GM12878 (cell line): ENCODE measurements around the gene CEACAM1. TPM values are rescaled to one million over a fixed set of nuclear protein-coding genes. Genes with fewer than 3 reads are reported as not detected.

Source experiments
- ATAC-seq: fragments of 200-7000 bp; cut with Tn5 transposase; 3 replicates; pipeline ENCODE4 v1.9.1; 2020; ENCODE audit warnings: mild to moderate bottlenecking, moderate library complexity
- BruUV-seq: library from RNA; stranded (reverse); fragments of 400-500 nt; replicated peaks from 2 replicates; lab custom pipeline; 2021; lab: Mats Ljungman, UMichigan
- CTCF ChIA-PET: fragments of 300-600 bp; sonication (Branson Sonifier 250); formaldehyde crosslinking; extraction: SDS; loops from one replicate; lab custom pipeline; 2021; ENCODE audit warnings: inconsistent platforms; lab: Yijun Ruan, JAX
- POLR2A ChIA-PET: fragments of 350-600 bp; formaldehyde crosslinking; extraction: SDS; loops from one replicate; lab custom pipeline; 2021; ENCODE audit warnings: inconsistent platforms; lab: Charles Lee
- RAD21 ChIA-PET: fragments of 300-600 bp; sonication (Branson Sonifier 250); formaldehyde crosslinking; loops from one replicate; lab custom pipeline; 2023; ENCODE audit warnings: antibody characterized with exemption; ENCODE audit not compliant: unreplicated experiment; lab: Charles Lee
- SMC1A ChIA-PET: fragments of 300-600 bp; sonication (Branson Sonifier 250); formaldehyde crosslinking; loops from one replicate; lab custom pipeline; 2023; ENCODE audit not compliant: unreplicated experiment, uncharacterized antibody; lab: Charles Lee
- DNase-seq: peaks from one replicate; pipeline ENCODE4 v3.0.0-alpha.2; 2011; ENCODE audit warnings: low read depth, low spot score
- FAIRE-seq: peaks from 3 replicates; lab custom pipeline; 2011; peaks lifted over from hg19 to GRCh38; lab: Jason Lieb, UNC
- H2AFZ ChIP-seq: 2 replicates; pipeline ENCODE4 v1.6.0; 2011; ENCODE audit warnings: low read depth, low read length, control low read depth; ENCODE audit not compliant: control insufficient read depth
- H3K27ac ChIP-seq: 2 replicates; pipeline ENCODE4 v1.5.1; 2011; ENCODE audit warnings: control low read depth; ENCODE audit not compliant: control insufficient read depth, insufficient read depth
- H3K27me3 ChIP-seq, 2 experiments: replicated peaks in 1 of 2; 2 replicates each; pipeline versions ENCODE4 v1.6.0 to v1.6.1; 2011; ENCODE audit warnings: low read length in 1 of 2; ENCODE audit not compliant: control insufficient read depth in 2 of 2, insufficient read depth in 2 of 2
- H3K36me3 ChIP-seq, 2 experiments: 2 replicates each; pipeline ENCODE4 v1.5.1; 2011; ENCODE audit warnings: low read length in 1 of 2; ENCODE audit not compliant: control insufficient read depth in 2 of 2, insufficient read depth in 2 of 2
- H3K4me1 ChIP-seq: 2 replicates; pipeline ENCODE4 v1.6.1; 2011; ENCODE audit warnings: mild to moderate bottlenecking, low read length, moderate library complexity, mixed read lengths; ENCODE audit not compliant: control insufficient read depth, insufficient read depth
- H3K4me2 ChIP-seq: 2 replicates; pipeline ENCODE4 v1.6.0; 2011; ENCODE audit warnings: control low read depth; ENCODE audit not compliant: control insufficient read depth, insufficient read depth
- H3K4me3 ChIP-seq: fragments of 200-600 bp; sonication (generic); 2 replicates; pipeline ENCODE4 v1.5.1; 2016
- H3K79me2 ChIP-seq: 2 replicates; pipeline ENCODE4 v1.6.0; 2011; ENCODE audit warnings: low read length; ENCODE audit not compliant: control insufficient read depth, insufficient read depth
- H3K9ac ChIP-seq: 2 replicates; pipeline ENCODE4 v1.8.0; 2011; ENCODE audit warnings: low read length, control low read depth, mixed read lengths; ENCODE audit not compliant: control insufficient read depth, insufficient read depth
- H3K9me3 ChIP-seq: replicated peaks from 3 replicates; pipeline ENCODE4 v1.5.1; 2011; ENCODE audit warnings: mild to moderate bottlenecking, low read length; ENCODE audit not compliant: control insufficient read depth, insufficient read depth
- H4K20me1 ChIP-seq: 2 replicates; pipeline ENCODE4 v1.6.0; 2011; ENCODE audit not compliant: control insufficient read depth, insufficient read depth
- BACH1 ChIP-seq: fragments of 450-650 bp; IDR thresholded peaks from 2 replicates; pipeline ENCODE4 v1.6.1; 2017; ENCODE audit warnings: mild to moderate bottlenecking, borderline replicate concordance
- CBX3 ChIP-seq: fragments of 200-600 bp; sonication (generic); IDR thresholded peaks from 2 replicates; pipeline ENCODE4 v1.6.1; 2016; ENCODE audit warnings: low read depth, borderline replicate concordance
- EED ChIP-seq: sonication (generic); IDR thresholded peaks from 2 replicates; pipeline ENCODE4 v1.6.1; 2016; ENCODE audit warnings: antibody characterized with exemption, low read depth
- GATAD2B ChIP-seq: fragments of 450-650 bp; conservative IDR thresholded peaks from 2 replicates; pipeline ENCODE4 v1.6.1; 2017; ENCODE audit warnings: low read depth, mild to moderate bottlenecking, moderate library complexity
- NRF1 ChIP-seq: conservative IDR thresholded peaks from 2 replicates; pipeline ENCODE4 v1.6.1; 2011; ENCODE audit warnings: mild to moderate bottlenecking, low read depth, low read length, improper control_type of control experiment
- POLR2AphosphoS2 ChIP-seq: IDR thresholded peaks from 2 replicates; pipeline ENCODE4 v1.6.1; 2011; ENCODE audit warnings: low read depth, mild to moderate bottlenecking, low read length, improper control_type of control experiment, moderate library complexity
- RAD51 ChIP-seq: fragments of 450-650 bp; IDR thresholded peaks from 2 replicates; pipeline ENCODE4 v1.6.1; 2016; ENCODE audit warnings: moderate library complexity, mild to moderate bottlenecking, inconsistent platforms
- RUNX3 ChIP-seq: IDR thresholded peaks from 2 replicates; pipeline ENCODE4 v1.6.1; 2012; ENCODE audit warnings: low read length, inconsistent platforms
- TARDBP ChIP-seq: IDR thresholded peaks from 2 replicates; pipeline ENCODE4 v1.6.1; 2016; ENCODE audit warnings: borderline replicate concordance
- TCF7 ChIP-seq: IDR thresholded peaks from 2 replicates; pipeline ENCODE4 v1.6.1; 2014; ENCODE audit warnings: antibody characterized with exemption, borderline replicate concordance
- ZNF217 ChIP-seq: fragments of 450-650 bp; IDR thresholded peaks from 2 replicates; pipeline ENCODE4 v1.6.1; 2017; ENCODE audit warnings: antibody characterized with exemption, mild to moderate bottlenecking
- ZZZ3 ChIP-seq: IDR thresholded peaks from 2 replicates; pipeline ENCODE4 v1.6.1; 2011; ENCODE audit warnings: low read depth; ENCODE audit not compliant: control insufficient read depth, insufficient read length
- WGBS: methylation state at CpG from one replicate; pipeline ENCODE4 v1.1.6; 2016; ENCODE audit warnings: low lambda C conversion rate; ENCODE audit not compliant: insufficient replicate concordance, insufficient coverage; ENCODE audit errors: missing lambda C conversion rate; 5-methylcytosine and 5-hydroxymethylcytosine counted together
- in situ Hi-C: fragments of 300-500 bp; cut with MboI; formaldehyde crosslinking; loops from 9 replicates; pipeline ENCODE4 v1.14.3; 2018; ENCODE audit warnings: mixed read lengths
- intact Hi-C: fragments of 100-400 bp; cut with micrococcal nuclease; formaldehyde crosslinking; loops from one replicate; pipeline ENCODE4 v1.14.2; 2022; ENCODE audit not compliant: unreplicated experiment
- polyA plus RNA-seq, 11 experiments: library from polyadenylated mRNA; depleted of rRNA in 4 of 11; unstranded in 6 of 11; stranded (reverse) in 5 of 11; fragments of >200 nt; fragmentation: Nextera tagmentation in 4 of 11; fragmentation: Illumina TruSeq in 1 of 11; extraction: Ambion mirVana in 4 of 11; extraction: Trizol in 1 of 11; gene quantifications; 1 replicate in 1 of 11; 2 replicates in 10 of 11; pipeline versions ENCODE4 v1.2.1 to v1.2.3, GENCODE V29; 2011 to 2016; ENCODE audit warnings: inconsistent platforms in 2 of 11, missing spikeins in 2 of 11, low read depth in 1 of 11
- total RNA-seq, 4 experiments: library from RNA; depleted of rRNA in 3 of 4; stranded (reverse); fragments of >200 nt in 3 of 4; fragmentation: Illumina TruSeq in 1 of 4; extraction: Trizol in 1 of 4; gene quantifications; 2 replicates each; pipeline versions ENCODE4 v1.2.1 to v1.2.3, GENCODE V29; 2013 to 2021
- TF ChIP-seq, protein P1 (sequence below): fragments of 450-650 bp; IDR thresholded peaks from 2 replicates; pipeline ENCODE4 v1.6.1; 2017; ENCODE audit warnings: borderline replicate concordance
- TF ChIP-seq, protein P2 (sequence below): fragments of 450-650 bp; IDR thresholded peaks from 2 replicates; pipeline ENCODE4 v1.6.1; 2017; ENCODE audit warnings: antibody characterized with exemption, mild to moderate bottlenecking, moderate library complexity

Gene CEACAM1
- total and polyA plus RNA-seq, 10 of the 15 experiments (the other 5 are each of a cell fraction or from before 2014, with no cell fraction given) = 3.9 to 24.0 (median 6.5) TPM

DNA sequence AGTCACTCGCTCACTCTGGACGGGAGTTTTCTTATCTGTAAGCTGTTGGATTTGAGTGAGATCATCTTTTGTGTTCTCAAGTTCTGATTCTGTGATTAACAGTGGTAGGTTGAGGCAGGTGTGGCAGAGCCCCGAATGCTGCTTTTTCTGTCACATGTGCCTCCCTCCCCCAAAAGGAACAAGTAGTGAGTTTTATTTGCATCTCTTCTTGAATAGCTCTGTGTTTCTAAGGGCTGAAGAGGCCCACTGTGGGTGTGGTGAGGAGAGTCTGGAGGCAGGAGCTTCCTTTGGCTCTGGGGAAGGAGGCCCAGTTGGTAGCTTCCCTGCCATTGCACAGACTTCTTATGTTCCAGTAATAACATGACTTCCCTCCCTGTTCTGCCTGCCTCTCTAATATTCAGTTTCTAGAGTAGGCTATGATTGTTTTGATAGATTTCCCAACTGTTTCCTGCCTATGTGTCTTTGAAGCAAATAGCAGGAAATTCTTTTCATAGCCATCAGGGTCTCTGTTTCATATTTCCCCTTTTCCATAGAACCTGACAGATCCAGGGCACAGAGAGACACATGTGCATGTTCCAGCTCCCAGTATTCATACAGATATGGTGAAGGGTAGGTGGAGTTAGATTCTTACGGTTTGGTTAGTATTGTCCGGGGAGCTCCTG lies 61.6 kb downstream of the CEACAM1 start:
- Histone ChIP-seq H3K9ac (peak overlapping the region; percentile 30), H2AFZ (peak overlapping the region; percentile 72), H3K79me2 (no peaks in the 10 kb centered on the region), H3K4me1 (peaks cover 32% of the 10 kb centered on the region), H3K36me3 (no peaks in the 10 kb centered on the region), H3K4me3 (no peak overlapping the region), H3K4me2 (peak overlapping the region; percentile 56), H3K27me3 (no peaks in the 10 kb centered on the region), H3K9me3 (no peaks in the 10 kb centered on the region), H4K20me1 (no peaks in the 10 kb centered on the region), H3K27ac (peak overlapping the region; percentile 78)
- intact Hi-C loops (loop anchor here (5.0 kb wide), 1 partner anchor 46 kb away; no protein-coding TSS in a partner anchor), in situ Hi-C loops (no loop called here)
- POLR2A ChIA-PET = interaction anchor here (0.7 to 2.4 kb wide), 14 partner anchors 16 to 63 kb away, joined by 3 to 32 read pairs (median 4); partner anchors contain the start of gene CEACAM1
- DNase-seq (no peak), ATAC-seq (peak; percentile 20), FAIRE-seq (no peak)
- CTCF ChIA-PET = interaction anchor here (0.7 to 5.3 kb wide), 28 partner anchors 8 to 131 kb away, joined by 3 to 116 read pairs (median 6); partner anchors contain the start of gene CEACAM1
- 49% methylated on average over 5 of the region's 5 CpGs for WGBS
- no TSS peak for BruUV-seq
- SMC1A ChIA-PET = interaction anchor here (0.8 to 8.0 kb wide), 22 partner anchors 9 to 96 kb away, joined by 3 to 127 read pairs (median 6); partner anchors contain the start of gene CEACAM1
- RAD21 ChIA-PET = interaction anchor here (0.7 to 3.6 kb wide), 18 partner anchors 8 to 110 kb away, joined by 3 to 135 read pairs (median 6); partner anchors contain the start of gene CEACAM1
- TF ChIP-seq TARDBP (no peak), CBX3 (no peak), ZZZ3 (no peak), NRF1 (no peak), RAD51 (no peak), EED (peak; percentile 36; the same call in 1 of the 2 replicates), BACH1 (no peak), TCF7 (no peak), ZNF217 (no peak), GATAD2B (no peak), RUNX3 (peak; percentile 42; the same call in 1 of the 2 replicates), POLR2AphosphoS2 (no peak)
- TF ChIP-seq, protein P1, sequence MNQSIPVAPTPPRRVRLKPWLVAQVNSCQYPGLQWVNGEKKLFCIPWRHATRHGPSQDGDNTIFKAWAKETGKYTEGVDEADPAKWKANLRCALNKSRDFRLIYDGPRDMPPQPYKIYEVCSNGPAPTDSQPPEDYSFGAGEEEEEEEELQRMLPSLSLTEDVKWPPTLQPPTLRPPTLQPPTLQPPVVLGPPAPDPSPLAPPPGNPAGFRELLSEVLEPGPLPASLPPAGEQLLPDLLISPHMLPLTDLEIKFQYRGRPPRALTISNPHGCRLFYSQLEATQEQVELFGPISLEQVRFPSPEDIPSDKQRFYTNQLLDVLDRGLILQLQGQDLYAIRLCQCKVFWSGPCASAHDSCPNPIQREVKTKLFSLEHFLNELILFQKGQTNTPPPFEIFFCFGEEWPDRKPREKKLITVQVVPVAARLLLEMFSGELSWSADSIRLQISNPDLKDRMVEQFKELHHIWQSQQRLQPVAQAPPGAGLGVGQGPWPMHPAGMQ = no peak
- TF ChIP-seq, protein P2, sequence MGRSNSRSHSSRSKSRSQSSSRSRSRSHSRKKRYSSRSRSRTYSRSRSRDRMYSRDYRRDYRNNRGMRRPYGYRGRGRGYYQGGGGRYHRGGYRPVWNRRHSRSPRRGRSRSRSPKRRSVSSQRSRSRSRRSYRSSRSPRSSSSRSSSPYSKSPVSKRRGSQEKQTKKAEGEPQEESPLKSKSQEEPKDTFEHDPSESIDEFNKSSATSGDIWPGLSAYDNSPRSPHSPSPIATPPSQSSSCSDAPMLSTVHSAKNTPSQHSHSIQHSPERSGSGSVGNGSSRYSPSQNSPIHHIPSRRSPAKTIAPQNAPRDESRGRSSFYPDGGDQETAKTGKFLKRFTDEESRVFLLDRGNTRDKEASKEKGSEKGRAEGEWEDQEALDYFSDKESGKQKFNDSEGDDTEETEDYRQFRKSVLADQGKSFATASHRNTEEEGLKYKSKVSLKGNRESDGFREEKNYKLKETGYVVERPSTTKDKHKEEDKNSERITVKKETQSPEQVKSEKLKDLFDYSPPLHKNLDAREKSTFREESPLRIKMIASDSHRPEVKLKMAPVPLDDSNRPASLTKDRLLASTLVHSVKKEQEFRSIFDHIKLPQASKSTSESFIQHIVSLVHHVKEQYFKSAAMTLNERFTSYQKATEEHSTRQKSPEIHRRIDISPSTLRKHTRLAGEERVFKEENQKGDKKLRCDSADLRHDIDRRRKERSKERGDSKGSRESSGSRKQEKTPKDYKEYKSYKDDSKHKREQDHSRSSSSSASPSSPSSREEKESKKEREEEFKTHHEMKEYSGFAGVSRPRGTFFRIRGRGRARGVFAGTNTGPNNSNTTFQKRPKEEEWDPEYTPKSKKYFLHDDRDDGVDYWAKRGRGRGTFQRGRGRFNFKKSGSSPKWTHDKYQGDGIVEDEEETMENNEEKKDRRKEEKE = no peak
